ENCODE data around the gene RANBP9. TPM values are rescaled to one million over a fixed set of nuclear protein-coding genes. Genes with fewer than 3 reads are reported as not detected.
A peak's percentile ranks its signal among the peaks of the same experiment; 100 is the strongest.

RANBP9 gene
- total and polyA plus RNA-seq, 2 of the 13 experiments (the other 11 are each of a cell fraction or from before 2014, with no cell fraction given): 26.6 to 30.6 TPM

GRCh38 chr6:13671548-13672127 lies 40.0 kb downstream of the RANBP9 start:
- TF ChIP-seq ZNF605 (CRISPR knock-in tag; IDR thresholded peaks at IDR 0.05) (no peak), ZNF710 (CRISPR knock-in tag; IDR thresholded peaks at IDR 0.05; ENCODE audit: borderline replicate concordance) (no peak), CREB1 (IDR thresholded peaks at IDR 0.05) (no peak), CREB1 (CRISPR knock-in tag; IDR thresholded peaks at IDR 0.05) (peak; percentile 8; the same call in 1 of the 2 replicates)
- Histone ChIP-seq H3K9me3 (ENCODE audit: low read length) (peaks cover 1% of the 10 kb centered on the region; the same call in 1 of the 2 replicates), H3K79me2 (ENCODE audit: insufficient read depth, low read length) (peaks cover 98% of the 10 kb centered on the region), H3K4me2 (ENCODE audit: low read depth, low read length) (no peak overlapping the region), H3K4me3 (replicated peaks in 1 of 3; ENCODE audit: insufficient read depth in 1 of 3, low read depth in 2 of 3, low read length in 3 of 3) (no peak overlapping the region), H4K20me1 (ENCODE audit: insufficient read depth, low read length) (no peaks in the 10 kb centered on the region), H3K27ac (ENCODE audit: extremely low read length, insufficient read depth, low read length) (peak overlapping the region; percentile 8), H3K36me3 (replicated peaks in 1 of 2; ENCODE audit: control insufficient read depth in 1 of 2, insufficient read depth in 2 of 2, low read length in 2 of 2) (no peaks in the 10 kb centered on the region), H3K4me1 (ENCODE audit: insufficient read depth, low read length) (peaks cover 47% of the 10 kb centered on the region), H3K9ac (ENCODE audit: insufficient read depth, low read depth, low read length) (no peak overlapping the region), H3K27me3 (ENCODE audit: control insufficient read depth in 1 of 2, insufficient read depth in 2 of 2, low read length in 2 of 2) (no peaks in the 10 kb centered on the region), H2AFZ (ENCODE audit: low read length) (no peak overlapping the region)
- FAIRE-seq (no peak), ATAC-seq (no peak), DNase-seq (ENCODE audit: low spot score) (no peak)
- POLR2A ChIA-PET: interaction anchor here (1.0 to 1.4 kb wide), 3 partner anchors 10 to 67 kb away, joined by 3 to 5 read pairs (median 4); partner anchors contain the start of gene NOL7
- BruUV-seq (replicated peaks): no TSS peak
- CTCF ChIA-PET (ENCODE audit: low intra/inter-chr PET ratio, low total read pairs): no interaction called here
- 93% methylated on average over 1 of the region's 1 CpG for WGBS (ENCODE audit: low lambda C conversion rate)
- in situ Hi-C loops (cut with HindIII; ENCODE audit: extremely low pct_ligation_motif_present, low pct_unique_long_range_greater_than_20kb): no loop called here
- intact Hi-C loops (cut with micrococcal nuclease; ENCODE audit: unreplicated experiment): no loop called here

GRCh38 chr6:13669476-13669875 lies 42.2 kb downstream of the RANBP9 start:
- Histone ChIP-seq H2AFZ (ENCODE audit: low read length) (no peak overlapping the region), H3K4me2 (ENCODE audit: low read depth, low read length) (no peak overlapping the region), H3K79me2 (ENCODE audit: insufficient read depth, low read length) (peaks cover 97% of the 10 kb centered on the region), H3K9me3 (ENCODE audit: low read length) (no peaks in the 10 kb centered on the region), H3K4me1 (ENCODE audit: insufficient read depth, low read length) (peaks cover 61% of the 10 kb centered on the region), H3K36me3 (replicated peaks in 1 of 2; ENCODE audit: control insufficient read depth in 1 of 2, insufficient read depth in 2 of 2, low read length in 2 of 2) (no peaks in the 10 kb centered on the region), H3K9ac (ENCODE audit: insufficient read depth, low read depth, low read length) (no peak overlapping the region), H3K27me3 (ENCODE audit: control insufficient read depth in 1 of 2, insufficient read depth in 2 of 2, low read length in 2 of 2) (no peaks in the 10 kb centered on the region), H3K27ac (ENCODE audit: extremely low read length, insufficient read depth, low read length) (no peak overlapping the region), H4K20me1 (ENCODE audit: insufficient read depth, low read length) (peaks cover 15% of the 10 kb centered on the region), H3K4me3 (replicated peaks in 1 of 3; ENCODE audit: insufficient read depth in 1 of 3, low read depth in 2 of 3, low read length in 3 of 3) (no peak overlapping the region)
- ATAC-seq (no peak), DNase-seq (ENCODE audit: low spot score) (no peak), FAIRE-seq (no peak)
- intact Hi-C loops (cut with micrococcal nuclease; ENCODE audit: unreplicated experiment) (no loop called here), in situ Hi-C loops (cut with HindIII; ENCODE audit: extremely low pct_ligation_motif_present, low pct_unique_long_range_greater_than_20kb) (no loop called here)
- WGBS (ENCODE audit: low lambda C conversion rate): 96% methylated on average over 5 of the region's 5 CpGs
- ChIA-PET POLR2A (interaction anchor here (1.0 kb wide), 1 partner anchor 54 kb away, joined by 3 read pairs; the partner anchor contains the start of gene NOL7), CTCF (ENCODE audit: low intra/inter-chr PET ratio, low total read pairs) (no interaction called here)
- no TSS peak for BruUV-seq (replicated peaks)
- no peak for TF ChIP-seq KDM3A (CRISPR knock-in tag; IDR thresholded peaks at IDR 0.05; ENCODE audit: low read depth)
- no peak for TF ChIP-seq CERS6 (CRISPR knock-in tag; IDR thresholded peaks at IDR 0.05)
